A673 (cell line): Measurements from ENCODE around the gene RASSF4. TPM values are rescaled to one million over a fixed set of nuclear protein-coding genes. Genes with fewer than 3 reads are reported as not detected.

Experiments
- BruUV-seq: library from RNA; stranded (reverse); fragments of 400-500 nt; replicated peaks from 2 replicates; lab custom pipeline; 2021; lab: Mats Ljungman, UMichigan
- CTCF ChIA-PET: fragments of 300-600 bp; sonication (Branson Sonifier 250); formaldehyde crosslinking; loops from one replicate; lab custom pipeline; 2022; ENCODE audit warnings: antibody characterized with exemption; lab: Charles Lee
- POLR2A ChIA-PET: fragments of 300-600 bp; sonication (Branson Sonifier 250); formaldehyde crosslinking; loops from one replicate; lab custom pipeline; 2022; ENCODE audit warnings: antibody characterized with exemption; ENCODE audit not compliant: low non-redundant PET; lab: Charles Lee
- DNase-seq: peaks from one replicate; pipeline ENCODE4 v3.0.0-alpha.2; 2015; ENCODE audit warnings: low spot score
- H3K27ac ChIP-seq: fragments of 200-600 bp; sonication (generic); 2 replicates; pipeline ENCODE4 v1.5.1; 2016; ENCODE audit warnings: mixed run types, low read depth, mild to moderate bottlenecking, mixed read lengths, antibody characterized with exemption, low read length; ENCODE audit not compliant: poor library complexity, severe bottlenecking
- H3K27me3 ChIP-seq: fragments of 200-600 bp; sonication (generic); replicated peaks from 2 replicates; pipeline ENCODE4 v1.6.1; 2017; ENCODE audit warnings: mixed run types, low read depth, mild to moderate bottlenecking, mixed read lengths, antibody characterized with exemption, low read length; ENCODE audit not compliant: insufficient read depth, poor library complexity
- H3K36me3 ChIP-seq: fragments of 200-600 bp; sonication (generic); 2 replicates; pipeline ENCODE4 v1.6.1; 2016; ENCODE audit warnings: mixed run types, mild to moderate bottlenecking, mixed read lengths, antibody characterized with exemption, low read length; ENCODE audit not compliant: insufficient read depth, poor library complexity, severe bottlenecking
- H3K4me1 ChIP-seq: fragments of 200-600 bp; sonication (generic); 2 replicates; pipeline ENCODE4 v1.6.1; 2017; ENCODE audit warnings: mixed run types, mild to moderate bottlenecking, mixed read lengths, antibody characterized with exemption, low read length; ENCODE audit not compliant: insufficient read depth, poor library complexity, severe bottlenecking
- H3K4me3 ChIP-seq: fragments of 200-600 bp; sonication (generic); 2 replicates; pipeline ENCODE4 v1.5.1; 2016; ENCODE audit warnings: low read depth, mixed run types, mild to moderate bottlenecking, mixed read lengths, low read length; ENCODE audit not compliant: poor library complexity, severe bottlenecking
- H3K9me3 ChIP-seq: fragments of 200-600 bp; sonication (generic); 2 replicates; pipeline ENCODE4 v1.6.1; 2016; ENCODE audit warnings: mixed run types, low read depth, mild to moderate bottlenecking, mixed read lengths, antibody characterized with exemption, low read length; ENCODE audit not compliant: poor library complexity, severe bottlenecking
- CTCF ChIP-seq: fragments of 300-800, 200-600 bp; sonication (generic); conservative IDR thresholded peaks from 2 replicates; pipeline ENCODE4 v1.5.1; 2017; ENCODE audit warnings: low read depth, mild to moderate bottlenecking, antibody characterized with exemption, low read length, moderate library complexity, mixed read lengths
- EZH2 ChIP-seq: fragments of 200-600 bp; sonication (generic); IDR thresholded peaks from 2 replicates; pipeline ENCODE4 v1.6.1; 2017; ENCODE audit warnings: borderline replicate concordance, low read depth, mild to moderate bottlenecking, mixed read lengths, antibody characterized with exemption, low read length; ENCODE audit not compliant: poor library complexity, severe bottlenecking
- intact Hi-C: fragments of 100-400 bp; cut with micrococcal nuclease; formaldehyde crosslinking; loops from one replicate; pipeline ENCODE4 v1.10.0; 2022; ENCODE audit not compliant: unreplicated experiment
- total RNA-seq: library from RNA; stranded (reverse); gene quantifications from 2 replicates; pipeline ENCODE4 v1.2.3, GENCODE V29; 2021

Gene RASSF4
- total RNA-seq, 1 experiment from 2014 or later, result 0.71 TPM

- no peaks in the 10 kb centered on the region for H3K27me3 ChIP-seq
- DNase-seq, result no peak
- no TSS peak for BruUV-seq
- no peak overlapping the region for H3K27ac ChIP-seq
- no peak overlapping the region for H3K4me3 ChIP-seq
- intact Hi-C loops, result no loop called here
- H3K4me1 ChIP-seq, result peaks cover 14% of the 10 kb centered on the region
- ChIA-PET POLR2A (no interaction called here), CTCF (no interaction called here)
- no peak for TF ChIP-seq CTCF
- no peak for TF ChIP-seq EZH2
- no peaks in the 10 kb centered on the region for H3K9me3 ChIP-seq
- H3K36me3 ChIP-seq, result no peaks in the 10 kb centered on the region
These were observed 39.4 kb upstream of the RASSF4 start for GRCh38 chr10:44920252-44920651.

- TF ChIP-seq EZH2, result no peak
- TF ChIP-seq CTCF, result no peak
- POLR2A ChIA-PET, result no interaction called here
- no peak for DNase-seq
- BruUV-seq, result no TSS peak
- Histone ChIP-seq H3K9me3 (no peaks in the 10 kb centered on the region), H3K4me3 (no peak overlapping the region), H3K36me3 (no peaks in the 10 kb centered on the region), H3K4me1 (peaks cover 6% of the 10 kb centered on the region), H3K27ac (no peak overlapping the region), H3K27me3 (no peaks in the 10 kb centered on the region)
- intact Hi-C loops, result no loop called here
- CTCF ChIA-PET, result no interaction called here
These were observed 38.5 kb upstream of the RASSF4 start for GRCh38 chr10:44921061-44921460.

GRCh38 chr10:44921506-44921905 is 38.1 kb upstream of the RASSF4 start:
- DNase-seq, result no peak
- Histone ChIP-seq H3K9me3 (no peaks in the 10 kb centered on the region), H3K4me3 (no peak overlapping the region), H3K27me3 (no peaks in the 10 kb centered on the region), H3K4me1 (peaks cover 2% of the 10 kb centered on the region), H3K27ac (no peak overlapping the region), H3K36me3 (no peaks in the 10 kb centered on the region)
- TF ChIP-seq CTCF, result no peak
- no peak for TF ChIP-seq EZH2
- ChIA-PET CTCF (no interaction called here), POLR2A (no interaction called here)
- intact Hi-C loops, result no loop called here
- BruUV-seq, result no TSS peak
